Duodenal mucosa (tissue), 2 donors: ENCODE data around the gene ARHGAP32.
"Not testable (repeated sequence)": the region's sequence is repeated elsewhere in the genome, so short reads cannot be mapped to it uniquely, and the experiment has no call there.

Source experiments
- H3K27ac ChIP-seq: one replicate; pipeline ENCODE4 v1.7.0; 2013; ENCODE audit warnings: low read depth, low read length
- H3K27me3 ChIP-seq, 2 donors: one replicate each; pipeline ENCODE4 v1.7.0; 2013; ENCODE audit warnings: low read length in 2 of 2, control low read depth in 1 of 2; ENCODE audit not compliant: insufficient read depth in 2 of 2, control insufficient read depth in 1 of 2
- H3K36me3 ChIP-seq, 2 donors: one replicate each; pipeline ENCODE4 v1.7.0; 2013; ENCODE audit warnings: low read length in 2 of 2, control low read depth in 1 of 2; ENCODE audit not compliant: insufficient read depth in 2 of 2, control insufficient read depth in 1 of 2
- H3K4me1 ChIP-seq, 2 donors: one replicate each; pipeline ENCODE4 v1.7.0; 2013; ENCODE audit warnings: low read length in 2 of 2, control low read depth in 1 of 2; ENCODE audit not compliant: insufficient read depth in 2 of 2, control insufficient read depth in 1 of 2
- H3K4me3 ChIP-seq, 2 donors: one replicate each; pipeline ENCODE4 v1.7.0; 2013; ENCODE audit warnings: low read length in 2 of 2, low read depth in 1 of 2
- H3K9ac ChIP-seq, 2 donors: one replicate each; pipeline ENCODE4 v1.7.0; 2013; ENCODE audit warnings: low read length in 2 of 2, low read depth in 1 of 2
- H3K9me3 ChIP-seq, 2 donors: one replicate each; pipeline ENCODE4 v1.7.0; 2013; ENCODE audit warnings: low read length in 2 of 2, control low read depth in 1 of 2; ENCODE audit not compliant: control insufficient read depth in 1 of 2

The ARHGAP32 gene

DNA sequence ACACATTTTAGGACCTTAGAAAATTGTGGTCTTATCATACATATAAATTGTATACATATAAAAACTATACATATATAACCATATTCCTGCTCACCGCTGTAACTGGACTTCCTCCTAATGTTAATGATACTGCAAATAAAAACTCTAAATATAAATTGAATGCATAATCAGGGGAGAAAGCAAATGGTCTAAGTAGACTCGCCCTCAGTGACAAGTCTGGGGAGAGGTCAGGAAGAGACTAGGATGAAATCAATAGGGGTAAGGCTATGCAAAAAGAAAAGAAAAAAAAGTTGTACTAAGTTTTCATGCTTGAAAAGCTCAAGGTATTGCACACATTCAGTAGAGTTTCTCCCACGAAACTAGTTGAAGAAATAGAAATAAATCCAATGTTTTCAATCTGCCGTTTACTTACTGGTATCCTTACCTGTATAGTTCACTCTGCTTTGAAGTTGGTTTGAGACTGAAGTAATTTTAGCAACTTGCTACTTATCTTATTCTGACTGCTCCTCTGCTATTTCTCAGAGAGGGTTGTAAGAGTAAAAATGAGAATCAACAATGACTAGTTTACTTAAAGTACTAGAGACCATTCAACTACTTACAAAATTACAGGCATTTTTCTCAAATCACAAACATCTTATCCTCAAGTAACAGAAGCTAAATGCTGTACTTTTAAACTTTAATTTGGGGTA, 12.2 kb upstream of the ARHGAP32 start:
- Histone ChIP-seq H3K36me3 (no peaks in the 10 kb centered on the region), H3K9me3 (peaks cover 0 to 2% of the 10 kb centered on the region in 2 donors), H3K4me3 (no peak overlapping the region), H3K4me1 (no peaks in the 10 kb centered on the region), H3K9ac (no peak overlapping the region), H3K27ac (no peak overlapping the region), H3K27me3 (no peaks in the 10 kb centered on the region)

DNA sequence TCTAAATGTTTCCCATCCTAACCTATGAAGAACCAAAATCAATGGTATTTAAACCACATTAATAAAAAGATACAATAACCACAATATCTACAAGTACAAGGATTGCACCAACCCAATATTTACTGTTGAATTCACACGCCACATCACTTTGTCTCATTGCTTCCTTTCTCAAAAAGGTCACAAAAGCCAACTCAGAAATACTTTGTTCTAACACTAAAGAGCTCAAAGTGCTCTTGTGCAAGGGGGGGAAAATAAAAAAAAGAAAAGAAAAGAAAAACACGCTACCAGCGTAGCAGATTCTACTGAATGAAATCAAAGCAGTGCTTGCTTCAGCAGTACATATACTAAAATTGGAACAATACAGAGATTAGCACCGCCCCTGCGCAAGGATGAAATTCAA, 10.5 kb upstream of the ARHGAP32 start:
- H3K9me3 ChIP-seq: peaks cover 0 to 2% of the 10 kb centered on the region in 2 donors

DNA sequence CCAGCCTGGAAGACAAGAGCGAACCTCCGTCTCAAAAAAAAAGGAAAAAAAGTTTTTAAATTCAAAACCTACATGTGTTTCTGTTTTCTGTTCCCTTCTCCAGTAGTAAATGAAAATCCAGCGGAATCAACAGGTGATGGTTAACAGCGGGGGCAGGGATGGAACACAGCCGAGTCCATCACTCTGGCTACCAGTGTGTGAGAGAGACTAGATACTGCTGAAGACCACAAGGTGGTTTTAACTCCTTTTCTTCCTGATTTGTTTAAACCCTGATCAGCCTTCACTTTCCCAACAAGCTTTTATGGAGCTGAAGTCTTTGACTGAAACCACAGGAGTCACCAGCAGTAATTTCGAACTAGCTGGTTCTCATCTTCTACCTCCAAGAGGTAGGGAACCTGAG, 3.6 kb upstream of the ARHGAP32 start:
- no peaks in the 10 kb centered on the region for H3K4me1 ChIP-seq
- peaks cover 0 to 2% of the 10 kb centered on the region in 2 donors for H3K9me3 ChIP-seq
- H3K27me3 ChIP-seq: no peaks in the 10 kb centered on the region
- H3K36me3 ChIP-seq: no peaks in the 10 kb centered on the region
- H3K9ac ChIP-seq: no peak overlapping the region
- H3K4me3 ChIP-seq: no peak overlapping the region
- H3K27ac ChIP-seq: no peak overlapping the region

More for the DNA sequence above, 10.5 kb upstream of the ARHGAP32 start:
- no peak overlapping the region for H3K27ac ChIP-seq
- no peaks in the 10 kb centered on the region for H3K4me1 ChIP-seq
- no peak overlapping the region for H3K4me3 ChIP-seq
- no peak overlapping the region for H3K9ac ChIP-seq
- H3K36me3 ChIP-seq: no peaks in the 10 kb centered on the region
- no peaks in the 10 kb centered on the region for H3K27me3 ChIP-seq

DNA sequence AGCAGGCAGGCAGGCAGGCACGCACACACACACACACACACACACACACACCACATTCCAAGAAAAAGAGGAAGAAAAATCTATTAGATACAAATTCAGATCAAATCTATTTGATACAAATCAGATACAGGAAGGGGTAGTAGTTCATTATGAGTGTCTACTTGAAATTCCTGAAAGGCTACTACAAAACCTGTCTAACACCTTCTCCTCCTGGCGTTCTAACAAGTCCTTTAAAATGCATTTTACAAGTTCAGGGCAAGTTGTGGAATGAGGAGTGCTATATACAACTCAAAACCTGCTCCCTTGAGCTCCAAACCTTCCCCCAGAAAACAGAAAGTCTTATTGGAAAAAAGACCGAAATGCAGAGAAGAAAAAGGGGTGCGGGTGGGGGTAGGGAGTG, 476 bp downstream of the ARHGAP32 start:
- no peak overlapping the region for H3K9ac ChIP-seq
- no peaks in the 10 kb centered on the region for H3K27me3 ChIP-seq
- H3K4me1 ChIP-seq: peaks cover 0 to 5% of the 10 kb centered on the region in 2 donors
- no peaks in the 10 kb centered on the region for H3K36me3 ChIP-seq
- H3K9me3 ChIP-seq: peaks cover 0 to 4% of the 10 kb centered on the region in 2 donors
- H3K4me3 ChIP-seq: no peak overlapping the region
- H3K27ac ChIP-seq: no peak overlapping the region

DNA sequence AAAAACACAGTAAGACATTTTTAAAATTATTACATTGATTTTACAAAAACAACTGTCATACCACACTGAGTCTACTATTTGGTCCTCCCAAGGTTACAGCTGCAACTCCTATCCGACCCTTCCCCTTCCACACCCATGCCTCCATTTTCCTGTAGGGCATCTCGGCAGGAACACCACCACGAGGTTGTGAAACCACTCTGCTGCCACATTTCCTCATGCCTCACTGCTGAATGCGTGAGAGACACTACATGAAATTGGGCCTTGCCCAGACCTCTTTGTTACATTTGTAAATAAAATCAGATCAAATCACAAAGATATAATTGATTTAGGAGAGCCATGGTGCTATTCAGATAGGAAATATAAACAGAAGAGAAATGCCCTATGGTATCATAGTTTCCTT, 2.0 kb downstream of the ARHGAP32 start:
- Histone ChIP-seq H3K4me3 (no peak overlapping the region), H3K9me3 (peaks cover 0 to 4% of the 10 kb centered on the region in 2 donors), H3K27ac (no peak overlapping the region), H3K9ac (no peak overlapping the region), H3K4me1 (peaks cover 0 to 5% of the 10 kb centered on the region in 2 donors), H3K36me3 (no peaks in the 10 kb centered on the region), H3K27me3 (no peaks in the 10 kb centered on the region)

DNA sequence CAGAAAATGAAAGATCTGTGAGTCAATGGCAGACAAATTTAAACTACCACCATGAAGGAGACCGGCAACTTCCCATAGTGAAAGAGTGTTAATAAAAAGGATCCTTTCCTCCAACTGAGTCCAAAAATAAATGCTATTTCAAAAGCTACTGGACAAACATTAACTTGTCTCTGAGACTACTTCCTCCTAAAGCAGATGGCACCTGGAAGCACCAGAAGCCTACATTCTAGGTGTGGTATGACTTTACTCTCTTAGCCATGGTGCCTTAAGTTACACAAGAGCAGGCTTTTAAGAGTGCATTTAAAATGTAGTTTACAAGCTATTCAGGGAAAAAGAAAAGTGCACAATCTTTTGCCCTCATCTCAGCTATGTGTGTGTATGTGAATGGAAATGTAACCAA, 2.5 kb downstream of the ARHGAP32 start:
- Histone ChIP-seq H3K4me3 (no peak overlapping the region), H3K27ac (no peak overlapping the region), H3K36me3 (no peaks in the 10 kb centered on the region), H3K9ac (no peak overlapping the region), H3K9me3 (peaks cover 0 to 4% of the 10 kb centered on the region in 2 donors), H3K27me3 (no peaks in the 10 kb centered on the region), H3K4me1 (peaks cover 0 to 5% of the 10 kb centered on the region in 2 donors)

DNA sequence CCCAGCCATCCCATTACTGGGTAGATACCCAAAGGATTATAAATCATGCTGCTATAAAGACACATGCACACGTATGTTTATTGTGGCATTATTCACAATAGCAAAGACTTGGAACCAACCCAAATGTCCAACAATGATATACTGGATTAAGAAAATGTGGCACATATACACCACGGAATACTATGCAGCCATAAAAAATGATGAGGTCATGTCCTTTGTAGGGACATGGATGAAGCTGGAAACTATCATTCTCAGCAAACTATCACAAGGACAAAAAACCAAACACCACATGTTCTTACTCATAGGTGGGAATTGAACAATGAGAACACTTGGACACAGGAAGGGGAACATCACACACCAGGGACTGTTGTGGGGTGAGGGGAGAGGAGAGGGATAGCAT, 7.0 kb downstream of the ARHGAP32 start:
- H3K27ac ChIP-seq, H3K9ac ChIP-seq, H3K9me3 ChIP-seq, H3K4me1 ChIP-seq, H3K4me3 ChIP-seq, H3K27me3 ChIP-seq, H3K36me3 ChIP-seq: not testable (repeated sequence)

DNA sequence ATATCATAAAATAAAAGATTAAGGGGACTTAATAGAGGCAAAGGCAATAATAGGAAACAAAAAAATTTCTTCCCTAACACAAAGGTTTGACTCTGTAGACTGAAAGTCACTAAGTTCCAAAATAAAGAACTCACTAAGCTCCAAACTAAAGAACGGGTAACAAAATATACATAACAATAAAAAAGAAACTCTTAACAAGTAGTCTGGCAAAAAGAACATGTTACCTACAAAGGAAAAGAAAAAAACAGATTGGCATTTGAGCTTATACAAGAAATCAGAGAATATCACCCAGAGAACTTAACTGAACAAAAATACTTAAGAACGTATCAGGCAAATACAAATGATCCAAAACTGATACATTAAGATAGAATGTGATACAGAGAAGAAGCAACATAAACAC, 7.5 kb downstream of the ARHGAP32 start:
- no peak overlapping the region for H3K27ac ChIP-seq
- H3K27me3 ChIP-seq: no peaks in the 10 kb centered on the region
- H3K36me3 ChIP-seq: no peaks in the 10 kb centered on the region
- no peak overlapping the region for H3K4me3 ChIP-seq
- no peaks in the 10 kb centered on the region for H3K4me1 ChIP-seq
- peaks cover 0 to 4% of the 10 kb centered on the region in 2 donors for H3K9me3 ChIP-seq
- no peak overlapping the region for H3K9ac ChIP-seq

DNA sequence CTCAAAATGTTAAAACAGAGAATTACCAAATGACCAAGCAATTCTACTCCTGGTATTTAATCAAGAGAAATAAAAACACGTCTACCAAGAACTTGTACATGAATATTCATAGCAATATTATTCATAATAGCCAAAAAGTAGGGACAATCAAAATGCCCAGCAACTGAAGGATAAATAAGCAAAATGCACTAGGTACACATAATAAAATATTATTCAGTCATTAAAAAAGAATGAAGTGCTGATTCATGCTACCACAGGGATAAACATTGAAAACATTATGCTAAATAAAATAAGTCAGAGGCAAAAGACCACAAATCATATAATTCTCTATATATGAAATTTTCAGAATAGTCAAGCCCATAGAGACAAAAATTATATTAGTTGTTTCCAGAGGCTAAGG, 24.8 kb downstream of the ARHGAP32 start:
- no peak overlapping the region for H3K9ac ChIP-seq
- H3K36me3 ChIP-seq: no peaks in the 10 kb centered on the region
- peaks cover 0 to 3% of the 10 kb centered on the region in 2 donors for H3K9me3 ChIP-seq
- no peak overlapping the region for H3K27ac ChIP-seq
- peaks cover 0 to 6% of the 10 kb centered on the region in 2 donors for H3K4me1 ChIP-seq
- no peaks in the 10 kb centered on the region for H3K27me3 ChIP-seq
- H3K4me3 ChIP-seq: no peak overlapping the region

DNA sequence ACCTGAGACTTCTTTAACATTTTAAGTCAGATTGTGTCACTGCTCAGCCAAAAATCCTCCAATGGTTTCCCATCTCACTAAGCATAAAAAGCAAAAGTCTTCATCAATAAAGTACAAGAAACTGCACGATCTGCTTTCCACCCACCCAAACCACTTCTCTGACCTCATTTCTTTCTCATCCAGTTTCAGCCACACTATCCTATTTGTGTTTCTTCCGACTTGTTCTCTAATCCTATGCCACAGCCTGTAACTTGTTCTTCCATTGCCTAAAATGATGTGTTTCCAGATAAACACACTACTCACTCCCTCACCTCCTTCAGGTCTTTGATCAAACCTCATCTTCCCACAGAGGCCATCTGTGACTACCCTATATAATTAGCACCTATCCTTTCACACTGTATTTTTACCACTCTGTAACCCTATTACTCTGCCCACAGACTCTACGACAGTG, 28.4 kb downstream of the ARHGAP32 start:
- H3K36me3 ChIP-seq: no peaks in the 10 kb centered on the region
- no peak overlapping the region for H3K27ac ChIP-seq
- H3K9me3 ChIP-seq: peaks cover 0 to 4% of the 10 kb centered on the region in 2 donors
- H3K4me1 ChIP-seq: peaks cover 0 to 6% of the 10 kb centered on the region in 2 donors
- H3K27me3 ChIP-seq: no peaks in the 10 kb centered on the region
- no peak overlapping the region for H3K4me3 ChIP-seq
- H3K9ac ChIP-seq: no peak overlapping the region
